H1 (cell line): ENCODE data around the gene RDH16. TPM values are rescaled to one million over a fixed set of nuclear protein-coding genes. Genes with fewer than 3 reads are reported as not detected.

Experiments
- MAFK ChIP-seq: IDR thresholded peaks from 2 replicates; pipeline ENCODE4 v1.6.1; 2012; ENCODE audit warnings: low read depth, mild to moderate bottlenecking, improper control_type of control experiment, low read length
- SIRT6 ChIP-seq: IDR thresholded peaks from one replicate; pipeline ENCODE4 v1.7.1; 2012; ENCODE audit warnings: low read length, inconsistent platforms
- SRF ChIP-seq: IDR thresholded peaks from 2 replicates; pipeline ENCODE4 v1.6.1; 2011; ENCODE audit warnings: mild to moderate bottlenecking, low read depth, low read length, moderate library complexity
- polyA plus RNA-seq, 7 experiments: library from polyadenylated mRNA; depleted of rRNA in 3 of 7; stranded (reverse) in 5 of 7; unstranded in 2 of 7; fragments of >200 nt in 5 of 7; fragments of 200-250 nt in 2 of 7; gene quantifications; 1 replicate in 5 of 7; 2 replicates in 1 of 7; 4 replicates in 1 of 7; pipeline versions ENCODE4 v1.2.1 to v1.2.3, GENCODE V29; 2011 to 2013; ENCODE audit warnings: missing spikeins in 2 of 7, mixed read lengths in 2 of 7
- total RNA-seq: library from RNA; stranded (reverse); fragmentation: NEBNext Ultra II Directional; extraction: Animal tissue kit (Norgen Biotek cat#: 25700); gene quantifications from 2 replicates; pipeline ENCODE4 v1.2.1, GENCODE V29; 2021

The RDH16 gene
- total and polyA plus RNA-seq, 2 of the 8 experiments (the other 6 are each of a cell fraction or from before 2014, with no cell fraction given) = 0.30 to 0.79 TPM

GRCh38 chr12:56999456-56999855 lies 42.0 kb upstream of the RDH16 start (continued):
- TF ChIP-seq MAFK (no peak), SIRT6 (no peak), SRF (no peak)
